WTC11 (cell line): ENCODE data around the gene MICAL3. TPM values are rescaled to one million over a fixed set of nuclear protein-coding genes. Genes with fewer than 3 reads are reported as not detected.

Experiments
- ATAC-seq: fragments of 200-7000 bp; cut with Tn5 transposase; 2 replicates; pipeline ENCODE4 v1.10.0; 2021; ENCODE audit warnings: mild to moderate bottlenecking, moderate library complexity
- CTCF ChIA-PET: fragments of 300-600 bp; sonication (Branson Sonifier 250); formaldehyde crosslinking; loops from one replicate; lab custom pipeline; 2021; ENCODE audit warnings: antibody characterized with exemption; lab: Charles Lee
- POLR2A ChIA-PET: fragments of 350-600 bp; sonication (Branson Sonifier 250); formaldehyde crosslinking; loops from one replicate; lab custom pipeline; 2021; ENCODE audit warnings: antibody characterized with exemption; lab: Charles Lee
- DNase-seq: peaks from one replicate; pipeline ENCODE4 v3.0.0; 2021; ENCODE audit warnings: low spot score
- H3K27ac Mint-ChIP-seq: 2 replicates; pipeline ENCODE4 v1.8.0; 2021; ENCODE audit warnings: mixed read lengths
- H3K27me3 Mint-ChIP-seq: 2 replicates; pipeline ENCODE4 v1.8.0; 2021; ENCODE audit warnings: low read depth, mild to moderate bottlenecking, moderate library complexity, mixed read lengths
- H3K36me3 Mint-ChIP-seq: 2 replicates; pipeline ENCODE4 v1.8.0; 2021; ENCODE audit warnings: mixed read lengths
- H3K4me1 Mint-ChIP-seq: 2 replicates; pipeline ENCODE4 v1.8.0; 2022; ENCODE audit warnings: mixed read lengths
- H3K4me3 Mint-ChIP-seq: 2 replicates; pipeline ENCODE4 v1.8.0; 2021; ENCODE audit warnings: mild to moderate bottlenecking, moderate library complexity, mixed read lengths
- H3K9me3 Mint-ChIP-seq: 2 replicates; pipeline ENCODE4 v1.8.0; 2021; ENCODE audit warnings: mixed read lengths
- ARID4B ChIP-seq: sonication (generic); formaldehyde crosslinking; IDR thresholded peaks from 2 replicates; pipeline ENCODE4 v1.8.0; 2023; ENCODE audit warnings: missing genetic modification reagents, mild to moderate bottlenecking, borderline replicate concordance
- ATF1 ChIP-seq: sonication (generic); formaldehyde crosslinking; IDR thresholded peaks from 2 replicates; pipeline ENCODE4 v1.8.1; 2023; ENCODE audit warnings: mild to moderate bottlenecking, moderate library complexity, missing genetic modification reagents
- ATF6 ChIP-seq: sonication (generic); formaldehyde crosslinking; IDR thresholded peaks from 2 replicates; pipeline ENCODE4 v1.8.1; 2023; ENCODE audit warnings: mild to moderate bottlenecking, missing genetic modification reagents
- E2F1 ChIP-seq: sonication (generic); formaldehyde crosslinking; IDR thresholded peaks from 2 replicates; pipeline ENCODE4 v1.8.0; 2022; ENCODE audit warnings: mild to moderate bottlenecking, missing genetic modification reagents
- FOXJ3 ChIP-seq: sonication (generic); formaldehyde crosslinking; IDR thresholded peaks from 2 replicates; pipeline ENCODE4 v1.9.0; 2021; ENCODE audit warnings: missing genetic modification reagents, mild to moderate bottlenecking, borderline replicate concordance
- MYBL2 ChIP-seq: sonication (generic); formaldehyde crosslinking; IDR thresholded peaks from 2 replicates; pipeline ENCODE4 v1.8.1; 2023; ENCODE audit warnings: mild to moderate bottlenecking, moderate library complexity, missing genetic modification reagents
- NFATC4 ChIP-seq: fragments of 250-450 bp; sonication (Bioruptor Pico); IDR thresholded peaks from 2 replicates; pipeline ENCODE4 v1.9.0; 2021; ENCODE audit warnings: mild to moderate bottlenecking
- NR3C1 ChIP-seq: sonication (generic); formaldehyde crosslinking; conservative IDR thresholded peaks from 2 replicates; pipeline ENCODE4 v1.8.1; 2023; ENCODE audit warnings: low read depth, mild to moderate bottlenecking, missing genetic modification reagents
- PREB ChIP-seq: sonication (generic); formaldehyde crosslinking; IDR thresholded peaks from 2 replicates; pipeline ENCODE4 v1.8.1; 2022; ENCODE audit warnings: mild to moderate bottlenecking, missing genetic modification reagents, moderate library complexity, borderline replicate concordance
- RORB ChIP-seq: fragments of 250-450 bp; sonication (Bioruptor Pico); IDR thresholded peaks from 2 replicates; pipeline ENCODE4 v1.9.0; 2021; ENCODE audit warnings: mild to moderate bottlenecking
- SP1 ChIP-seq: sonication (generic); formaldehyde crosslinking; conservative IDR thresholded peaks from 2 replicates; pipeline ENCODE4 v1.8.1; 2022; ENCODE audit warnings: missing genetic modification reagents
- ZNF121 ChIP-seq: sonication (generic); formaldehyde crosslinking; IDR thresholded peaks from 2 replicates; pipeline ENCODE4 v1.8.0; 2023; ENCODE audit warnings: missing genetic modification reagents
- ZNF263 ChIP-seq: sonication (generic); formaldehyde crosslinking; IDR thresholded peaks from 2 replicates; pipeline ENCODE4 v1.8.1; 2022; ENCODE audit warnings: low read depth, mild to moderate bottlenecking, moderate library complexity, missing genetic modification reagents
- ZNF396 ChIP-seq: fragments of 250-450 bp; sonication (Bioruptor Pico); IDR thresholded peaks from 2 replicates; pipeline ENCODE4 v1.8.0; 2021; ENCODE audit warnings: mild to moderate bottlenecking, moderate library complexity, borderline replicate concordance
- ZSCAN18 ChIP-seq: fragments of 250-450 bp; sonication (Bioruptor Pico); IDR thresholded peaks from 2 replicates; pipeline ENCODE4 v2.1.2; 2022; ENCODE audit warnings: mild to moderate bottlenecking, moderate library complexity
- total RNA-seq: library from RNA; stranded (reverse); gene quantifications from 3 replicates; pipeline ENCODE4 v1.2.3, GENCODE V29; 2021

MICAL3 gene
- total RNA-seq, 1 experiment from 2014 or later: 41.2 TPM

- Mint-ChIP-seq H3K4me1 (peaks cover 46% of the 10 kb centered on the region), H3K4me3 (no peak overlapping the region), H3K27me3 (no peaks in the 10 kb centered on the region)
Observed at GRCh38 chr22:17988800-17989513, 35.4 kb downstream of the MICAL3 start.

GRCh38 chr22:17985606-17986005, 38.8 kb downstream of the MICAL3 start:
- no peak for ATAC-seq
- no peak overlapping the region for H3K27ac Mint-ChIP-seq
- TF ChIP-seq PREB (CRISPR knock-in tag) (no peak), ZSCAN18 (CRISPR knock-in tag) (no peak), ZNF121 (CRISPR knock-in tag) (no peak), MYBL2 (CRISPR knock-in tag) (no peak)

More at GRCh38 chr22:17988800-17989513, 35.4 kb downstream of the MICAL3 start:
- ATAC-seq (peak; percentile 40; the same call in 1 of the 2 replicates), DNase-seq (no peak)
- Mint-ChIP-seq H3K36me3 (no peaks in the 10 kb centered on the region), H3K9me3 (no peaks in the 10 kb centered on the region), H3K27ac (peak overlapping the region; percentile 39)
- ChIA-PET POLR2A (no interaction called here), CTCF (interaction anchor here (1.3 to 2.0 kb wide), 3 partner anchors 11 to 100 kb away, joined by 4 to 6 read pairs (median 6); no protein-coding TSS in a partner anchor)
- TF ChIP-seq E2F1 (CRISPR knock-in tag) (no peak), FOXJ3 (no peak), ATF6 (CRISPR knock-in tag) (no peak), ZNF396 (CRISPR knock-in tag) (no peak), ZNF263 (CRISPR knock-in tag) (no peak), RORB (CRISPR knock-in tag) (no peak), NFATC4 (CRISPR knock-in tag) (no peak), NR3C1 (CRISPR knock-in tag) (no peak), MYBL2 (CRISPR knock-in tag) (no peak), ARID4B (no peak), ATF1 (CRISPR knock-in tag) (no peak), SP1 (CRISPR knock-in tag) (no peak)

More at GRCh38 chr22:17985606-17986005, 38.8 kb downstream of the MICAL3 start:
- DNase-seq: no peak
- ChIA-PET POLR2A (no interaction called here), CTCF (no interaction called here)
- Mint-ChIP-seq H3K27me3 (no peaks in the 10 kb centered on the region), H3K4me3 (no peak overlapping the region), H3K36me3 (no peaks in the 10 kb centered on the region), H3K4me1 (peaks cover 48% of the 10 kb centered on the region), H3K9me3 (no peaks in the 10 kb centered on the region)
